Natural killer cell treated with Interleukin-12 subunit alpha and Interleukin-12 subunit beta and Interleukin-15 and Interleukin-18, amount 100 ng/mL, for 72 hours (primary cell): ENCODE measurements around the gene DNER. TPM values are rescaled to one million over a fixed set of nuclear protein-coding genes. Genes with fewer than 3 reads are reported as not detected.

ENCODE experiments used
- ATAC-seq, 2 donors: fragments of 150-1000 bp; cut with Tn5 transposase in 1 of 2; sonication (Bioruptor Pico), chemical (Tn5 transposase) in 1 of 2; 2 replicates each; pipeline ENCODE4 v1.10.0; 2021
- DNase-seq: peaks from one replicate; pipeline ENCODE4 v3.0.0; 2022; ENCODE audit warnings: low spot score
- H3K27ac Mint-ChIP-seq, 2 donors: 1 replicate in 1 of 2; 2 replicates in 1 of 2; pipeline ENCODE4 v1.8.0; 2022; ENCODE audit warnings: mixed read lengths in 2 of 2, mild to moderate bottlenecking in 1 of 2, moderate library complexity in 1 of 2
- H3K27me3 Mint-ChIP-seq, 2 donors: 1 replicate in 1 of 2; 2 replicates in 1 of 2; pipeline ENCODE4 v1.8.0; 2022; ENCODE audit warnings: mixed read lengths in 2 of 2
- H3K36me3 Mint-ChIP-seq: one replicate; pipeline ENCODE4 v1.8.0; 2022; ENCODE audit warnings: mixed read lengths
- H3K4me1 Mint-ChIP-seq, 2 donors: 1 replicate in 1 of 2; 2 replicates in 1 of 2; pipeline ENCODE4 v1.8.0; 2022; ENCODE audit warnings: low read depth in 2 of 2, mixed read lengths in 2 of 2, mild to moderate bottlenecking in 1 of 2
- H3K4me3 Mint-ChIP-seq: one replicate; pipeline ENCODE4 v1.8.0; 2022; ENCODE audit warnings: mixed read lengths
- H3K9me3 Mint-ChIP-seq: 2 replicates; pipeline ENCODE4 v1.8.0; 2022; ENCODE audit warnings: mixed read lengths
- total RNA-seq, 2 donors: library from RNA; stranded (reverse); gene quantifications; one replicate each; pipeline ENCODE4 v1.2.3, GENCODE V29; 2022

DNER gene
- total RNA-seq, 2 donors from 2014 or later: 0.14 TPM; not detected in 1

- H3K27me3 Mint-ChIP-seq: no peaks in the 10 kb centered on the region
- no peak overlapping the region for H3K27ac Mint-ChIP-seq
- ATAC-seq (no peak), DNase-seq (no peak)
- no peaks in the 10 kb centered on the region for H3K9me3 Mint-ChIP-seq
- H3K4me1 Mint-ChIP-seq: no peaks in the 10 kb centered on the region
- H3K4me3 Mint-ChIP-seq: no peak overlapping the region
- H3K36me3 Mint-ChIP-seq: no peaks in the 10 kb centered on the region
Observed at GRCh38 chr2:229335330-229335729, 379.0 kb downstream of the DNER start.

- H3K9me3 Mint-ChIP-seq: no peaks in the 10 kb centered on the region
- no peak overlapping the region for H3K27ac Mint-ChIP-seq
- ATAC-seq (no peak), DNase-seq (no peak)
- no peaks in the 10 kb centered on the region for H3K36me3 Mint-ChIP-seq
- no peak overlapping the region for H3K4me3 Mint-ChIP-seq
- H3K4me1 Mint-ChIP-seq: no peaks in the 10 kb centered on the region
- H3K27me3 Mint-ChIP-seq: no peaks in the 10 kb centered on the region
Observed at GRCh38 chr2:229330952-229331351, 383.4 kb downstream of the DNER start.

GRCh38 chr2:229319558-229319957 is 394.8 kb downstream of the DNER start:
- Mint-ChIP-seq H3K4me1 (no peaks in the 10 kb centered on the region), H3K27me3 (peaks cover 0 to 6% of the 10 kb centered on the region in 2 donors), H3K36me3 (peaks cover 4% of the 10 kb centered on the region), H3K4me3 (no peak overlapping the region), H3K27ac (no peak overlapping the region), H3K9me3 (peaks cover 7% of the 10 kb centered on the region)
- DNase-seq (no peak), ATAC-seq (no peak)

DNA sequence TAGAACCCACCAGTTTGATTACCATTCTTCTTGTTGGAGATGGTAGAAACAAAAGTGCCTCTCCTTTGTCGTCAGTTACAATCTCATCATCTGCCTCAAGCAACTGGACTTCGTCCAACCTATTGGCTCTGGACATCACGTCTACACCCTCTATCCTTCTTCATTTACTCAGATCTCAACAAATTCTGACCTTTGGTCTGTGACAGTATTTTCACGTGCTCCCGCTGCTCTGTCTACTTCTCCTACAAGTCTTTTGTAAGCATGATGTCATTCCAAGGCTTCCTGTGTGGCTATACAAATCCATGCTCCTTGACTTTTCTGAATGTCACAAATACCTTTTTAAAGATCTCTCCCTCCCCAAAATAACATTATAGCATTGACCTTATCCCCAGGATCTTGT is 400.2 kb downstream of the DNER start:
- no peaks in the 10 kb centered on the region for H3K27me3 Mint-ChIP-seq
- H3K9me3 Mint-ChIP-seq: no peaks in the 10 kb centered on the region
- DNase-seq (no peak), ATAC-seq (no peak)
- H3K4me1 Mint-ChIP-seq: no peaks in the 10 kb centered on the region
- no peak overlapping the region for H3K4me3 Mint-ChIP-seq
- H3K36me3 Mint-ChIP-seq: no peaks in the 10 kb centered on the region
- H3K27ac Mint-ChIP-seq: no peak overlapping the region

GRCh38 chr2:229313591-229313990 is 400.8 kb downstream of the DNER start:
- Mint-ChIP-seq H3K4me1 (no peaks in the 10 kb centered on the region), H3K4me3 (no peak overlapping the region), H3K9me3 (no peaks in the 10 kb centered on the region), H3K36me3 (no peaks in the 10 kb centered on the region), H3K27me3 (no peaks in the 10 kb centered on the region), H3K27ac (no peak overlapping the region)
- DNase-seq (no peak), ATAC-seq (no peak)

Other genes with a start within 250 kb of the DNER start
- gene TRIP12, start 207.5 kb upstream of the DNER start, total RNA-seq: 100 to 1,000 TPM; 262 to 350 TPM
- gene FBXO36, start 207.9 kb upstream of the DNER start, total RNA-seq: under 1 TPM; 0.36 to 0.67 TPM